ENCODE measurements around the gene ADGRG6.

DNA sequence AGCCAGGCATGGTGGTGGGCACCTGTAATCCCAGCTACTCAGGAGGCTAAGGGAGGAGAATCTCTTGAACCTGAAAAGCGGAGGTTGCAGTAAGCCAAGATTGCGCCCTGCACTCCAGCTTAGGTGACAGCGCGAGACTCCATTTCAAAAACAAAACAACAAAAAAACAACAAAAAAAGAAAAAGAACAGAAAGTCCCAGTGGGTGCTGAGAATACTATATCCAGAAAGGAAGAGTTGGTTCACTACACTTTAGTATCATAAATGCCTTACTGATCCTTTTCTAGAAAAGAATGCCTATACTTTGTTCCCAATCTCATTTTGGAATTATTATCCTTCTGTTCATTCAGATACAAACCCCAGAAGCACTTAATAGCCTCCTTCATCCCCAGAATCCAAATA is 20.9 kb upstream of the ADGRG6 start:
- TF ChIP-seq, protein P1, sequence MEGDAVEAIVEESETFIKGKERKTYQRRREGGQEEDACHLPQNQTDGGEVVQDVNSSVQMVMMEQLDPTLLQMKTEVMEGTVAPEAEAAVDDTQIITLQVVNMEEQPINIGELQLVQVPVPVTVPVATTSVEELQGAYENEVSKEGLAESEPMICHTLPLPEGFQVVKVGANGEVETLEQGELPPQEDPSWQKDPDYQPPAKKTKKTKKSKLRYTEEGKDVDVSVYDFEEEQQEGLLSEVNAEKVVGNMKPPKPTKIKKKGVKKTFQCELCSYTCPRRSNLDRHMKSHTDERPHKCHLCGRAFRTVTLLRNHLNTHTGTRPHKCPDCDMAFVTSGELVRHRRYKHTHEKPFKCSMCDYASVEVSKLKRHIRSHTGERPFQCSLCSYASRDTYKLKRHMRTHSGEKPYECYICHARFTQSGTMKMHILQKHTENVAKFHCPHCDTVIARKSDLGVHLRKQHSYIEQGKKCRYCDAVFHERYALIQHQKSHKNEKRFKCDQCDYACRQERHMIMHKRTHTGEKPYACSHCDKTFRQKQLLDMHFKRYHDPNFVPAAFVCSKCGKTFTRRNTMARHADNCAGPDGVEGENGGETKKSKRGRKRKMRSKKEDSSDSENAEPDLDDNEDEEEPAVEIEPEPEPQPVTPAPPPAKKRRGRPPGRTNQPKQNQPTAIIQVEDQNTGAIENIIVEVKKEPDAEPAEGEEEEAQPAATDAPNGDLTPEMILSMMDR (IDR thresholded peaks at IDR 0.05) = no peak
- TF ChIP-seq EZH2 (IDR thresholded peaks at IDR 0.05; ENCODE audit: borderline replicate concordance, insufficient read depth, low read depth, low read length, poor library complexity, severe bottlenecking) = no peak

All from B cell (primary cell).